ENCODE measurements around the gene SPINDOC.

Gene SPINDOC

DNA sequence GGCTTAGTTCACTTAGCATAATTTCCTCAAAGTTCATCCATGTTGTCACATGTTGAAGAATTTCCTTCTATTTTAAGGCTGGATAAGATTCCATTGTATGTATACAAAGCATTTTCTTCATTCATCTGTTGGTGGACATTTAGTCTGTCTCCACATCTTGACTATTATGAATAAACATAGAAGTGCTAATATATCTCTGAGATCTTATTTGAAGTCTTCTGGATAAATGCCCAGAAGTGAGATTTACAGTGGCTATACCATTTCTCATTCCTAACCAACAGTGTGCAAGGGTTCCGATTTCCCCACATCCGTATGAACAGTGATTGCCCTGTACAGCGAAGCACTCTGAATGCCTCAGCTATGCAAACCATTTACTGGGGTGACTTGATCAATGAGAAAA, 38.1 kb upstream of the SPINDOC start:
- no peak for DNase-seq (ENCODE audit: low read depth)
- H3K4me3 ChIP-seq (ENCODE audit: low read depth, low read length): no peak overlapping the region
- TF ChIP-seq, protein P1, sequence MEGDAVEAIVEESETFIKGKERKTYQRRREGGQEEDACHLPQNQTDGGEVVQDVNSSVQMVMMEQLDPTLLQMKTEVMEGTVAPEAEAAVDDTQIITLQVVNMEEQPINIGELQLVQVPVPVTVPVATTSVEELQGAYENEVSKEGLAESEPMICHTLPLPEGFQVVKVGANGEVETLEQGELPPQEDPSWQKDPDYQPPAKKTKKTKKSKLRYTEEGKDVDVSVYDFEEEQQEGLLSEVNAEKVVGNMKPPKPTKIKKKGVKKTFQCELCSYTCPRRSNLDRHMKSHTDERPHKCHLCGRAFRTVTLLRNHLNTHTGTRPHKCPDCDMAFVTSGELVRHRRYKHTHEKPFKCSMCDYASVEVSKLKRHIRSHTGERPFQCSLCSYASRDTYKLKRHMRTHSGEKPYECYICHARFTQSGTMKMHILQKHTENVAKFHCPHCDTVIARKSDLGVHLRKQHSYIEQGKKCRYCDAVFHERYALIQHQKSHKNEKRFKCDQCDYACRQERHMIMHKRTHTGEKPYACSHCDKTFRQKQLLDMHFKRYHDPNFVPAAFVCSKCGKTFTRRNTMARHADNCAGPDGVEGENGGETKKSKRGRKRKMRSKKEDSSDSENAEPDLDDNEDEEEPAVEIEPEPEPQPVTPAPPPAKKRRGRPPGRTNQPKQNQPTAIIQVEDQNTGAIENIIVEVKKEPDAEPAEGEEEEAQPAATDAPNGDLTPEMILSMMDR (IDR thresholded peaks at IDR 0.05; ENCODE audit: insufficient read depth, low read depth, low read length, missing control alignments): no peak

DNA sequence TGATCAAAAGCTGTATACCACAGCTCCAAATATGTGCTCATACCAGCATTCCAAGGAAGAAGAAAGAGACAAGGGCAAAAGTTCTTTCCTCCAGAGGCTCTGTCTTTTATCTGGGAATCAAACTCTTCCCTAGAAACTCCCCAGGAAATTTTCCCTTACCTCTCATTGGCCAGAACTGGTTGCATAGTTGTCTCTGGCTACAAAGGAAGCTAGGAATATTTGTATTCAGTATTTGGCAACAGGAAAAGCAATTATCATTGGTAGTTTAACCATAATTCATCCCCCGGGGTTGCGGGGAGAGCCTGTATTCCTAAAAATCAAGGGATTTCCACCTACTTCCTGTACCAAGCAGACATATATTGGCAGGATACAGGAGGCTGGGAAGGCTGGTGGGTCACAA, 34.2 kb upstream of the SPINDOC start:
- TF ChIP-seq, protein P1 (IDR thresholded peaks at IDR 0.05; ENCODE audit: insufficient read depth, low read depth, low read length, missing control alignments): no peak
- no peak for DNase-seq (ENCODE audit: low read depth)
- no peak overlapping the region for H3K4me3 ChIP-seq (ENCODE audit: low read depth, low read length)

DNA sequence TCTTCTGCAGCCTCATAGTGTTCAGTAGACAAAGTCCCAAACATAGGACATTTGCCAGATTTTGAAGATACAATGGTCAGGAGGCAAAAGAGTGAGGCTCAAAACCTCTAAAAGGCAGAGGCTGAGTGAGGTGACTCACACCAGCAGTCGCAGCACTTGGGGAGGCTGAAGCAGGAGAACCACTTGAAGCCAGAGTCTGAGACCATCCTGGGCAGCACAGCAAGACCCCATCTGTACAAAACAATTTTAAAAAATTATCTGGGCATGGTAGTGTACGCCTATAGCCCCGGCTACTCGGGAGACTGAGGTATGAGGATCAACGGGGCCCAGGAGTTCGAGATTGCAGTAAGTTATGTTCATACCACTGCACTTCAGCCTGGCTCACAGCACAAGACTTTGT, 30.5 kb upstream of the SPINDOC start:
- TF ChIP-seq, protein P1 (IDR thresholded peaks at IDR 0.05; ENCODE audit: insufficient read depth, low read depth, low read length, missing control alignments): no peak
- no peak for DNase-seq (ENCODE audit: low read depth)
- no peak overlapping the region for H3K4me3 ChIP-seq (ENCODE audit: low read depth, low read length)

DNA sequence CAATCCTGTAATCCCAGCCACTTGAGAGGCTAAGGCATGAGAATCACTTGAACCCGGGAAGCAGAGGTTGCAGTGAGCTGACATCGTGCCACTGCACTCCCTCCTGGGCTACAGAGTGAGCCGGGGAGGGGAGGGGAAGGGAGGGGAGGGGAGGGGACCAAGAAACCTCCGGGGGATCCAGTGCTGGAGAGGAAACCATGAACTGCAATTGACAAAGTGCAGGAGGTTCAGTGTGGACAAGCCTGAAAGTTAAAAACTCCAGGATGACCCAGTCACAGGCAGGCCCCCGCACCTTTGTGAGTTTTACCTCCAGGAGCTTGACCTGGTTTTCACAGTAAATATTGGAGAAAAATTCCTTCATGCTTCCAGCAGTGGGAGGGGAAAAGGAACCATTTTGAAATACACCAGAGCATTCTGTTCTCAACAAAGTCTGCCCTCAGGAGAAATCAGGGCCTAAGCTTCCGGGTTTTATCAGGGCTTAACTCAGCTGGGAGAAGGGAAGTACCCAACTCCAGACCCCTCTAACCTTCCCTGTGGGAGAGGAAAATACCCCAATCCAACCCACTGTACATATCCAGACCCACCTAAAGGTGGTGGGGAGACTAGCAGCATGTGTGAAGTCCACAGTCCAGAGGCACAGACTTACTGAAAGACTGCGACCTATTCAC, 29.2 kb upstream of the SPINDOC start:
- TF ChIP-seq, protein P1 (IDR thresholded peaks at IDR 0.05; ENCODE audit: insufficient read depth, low read depth, low read length, missing control alignments): no peak
- no peak for DNase-seq (ENCODE audit: low read depth)

DNA sequence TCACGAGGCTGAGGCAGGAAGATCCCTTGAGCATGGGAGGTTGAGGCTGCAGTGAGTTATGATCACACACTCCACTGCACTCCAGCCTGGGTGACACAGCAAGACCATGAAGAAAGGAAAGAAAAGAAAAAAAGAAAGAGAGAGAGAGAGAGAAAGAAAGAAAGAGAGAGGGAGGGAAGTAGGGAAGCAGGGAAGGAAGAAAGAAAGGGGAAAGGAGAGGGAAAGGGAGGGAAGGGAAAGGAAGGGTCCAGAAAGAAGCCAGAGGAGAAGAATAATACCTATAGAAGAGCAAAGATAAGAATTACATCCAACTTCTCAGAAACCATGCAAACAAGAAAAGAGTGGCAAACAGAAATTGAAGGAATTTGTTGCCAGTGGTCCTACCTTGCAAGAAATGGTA, 27.4 kb upstream of the SPINDOC start:
- no peak overlapping the region for H3K4me3 ChIP-seq (ENCODE audit: low read depth, low read length)
- DNase-seq (ENCODE audit: low read depth): no peak
- TF ChIP-seq, protein P1 (IDR thresholded peaks at IDR 0.05; ENCODE audit: insufficient read depth, low read depth, low read length, missing control alignments): no peak

More for the DNA sequence above, 29.2 kb upstream of the SPINDOC start:
- H3K4me3 ChIP-seq (ENCODE audit: low read depth, low read length): no peak overlapping the region

DNA sequence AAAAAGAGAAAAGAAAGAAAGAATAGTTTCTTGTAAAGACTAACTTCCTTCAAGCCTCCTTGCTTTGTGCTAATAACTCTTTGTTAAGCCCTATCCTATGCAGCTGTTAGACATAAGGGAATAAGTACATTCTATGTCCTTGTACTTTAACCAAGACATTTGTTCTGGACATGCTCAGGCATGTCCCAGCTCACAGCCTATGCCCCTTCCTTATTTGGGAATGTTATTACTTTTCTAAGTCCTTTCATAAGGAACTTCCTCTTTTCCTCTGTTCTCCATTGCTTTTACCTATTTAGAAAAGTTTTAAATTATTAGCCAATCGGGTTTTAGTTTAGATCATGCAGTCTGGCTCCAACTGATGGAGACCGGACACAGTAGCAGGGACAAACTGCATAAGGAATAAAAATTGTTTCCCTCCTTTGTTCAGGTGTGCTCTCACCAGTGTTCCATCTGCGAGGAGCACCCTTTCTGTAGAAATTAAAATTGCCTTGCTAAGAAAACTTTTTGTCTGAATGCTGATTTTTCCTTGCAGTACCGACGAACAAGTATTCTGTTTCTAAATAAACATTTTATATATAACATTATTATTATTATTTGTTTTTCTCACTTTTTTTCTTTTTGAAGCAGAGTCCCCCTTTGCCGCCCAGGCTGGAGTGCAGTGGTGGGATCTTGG, 21.6 kb upstream of the SPINDOC start:
- TF ChIP-seq, protein P1 (IDR thresholded peaks at IDR 0.05; ENCODE audit: insufficient read depth, low read depth, low read length, missing control alignments): no peak
- DNase-seq (ENCODE audit: low read depth): no peak
- H3K4me3 ChIP-seq (ENCODE audit: low read depth, low read length): no peak overlapping the region
